ENCODE data around the gene UBA52. TPM values are rescaled to one million over a fixed set of nuclear protein-coding genes. Genes with fewer than 3 reads are reported as not detected.

UBA52 gene
- total RNA-seq, 1 donor from 2014 or later, result 1,121 TPM

- no peak for DNase-seq (ENCODE audit: low read depth in 2 of 2)
Measured at GRCh38 chr19:18607226-18608101, 35.8 kb downstream of the UBA52 start.

- no peak for DNase-seq (ENCODE audit: low read depth in 2 of 2)
Measured at GRCh38 chr19:18608102-18608804, 36.6 kb downstream of the UBA52 start.

- no peak for DNase-seq (ENCODE audit: low read depth in 2 of 2)
Measured at GRCh38 chr19:18608805-18609716, 37.4 kb downstream of the UBA52 start.

GRCh38 chr19:18609717-18610051, 38.0 kb downstream of the UBA52 start:
- no peak for DNase-seq (ENCODE audit: low read depth in 2 of 2)

- no peak for DNase-seq (ENCODE audit: low read depth in 2 of 2)
Measured at GRCh38 chr19:18610245-18610555, 38.5 kb downstream of the UBA52 start.

- DNase-seq (ENCODE audit: low read depth in 2 of 2), result no peak
Measured at GRCh38 chr19:18610556-18611326, 39.1 kb downstream of the UBA52 start.

- DNase-seq (ENCODE audit: low read depth in 2 of 2), result no peak
Measured at GRCh38 chr19:18611327-18612050, 39.8 kb downstream of the UBA52 start.

GRCh38 chr19:18612051-18612771, 40.6 kb downstream of the UBA52 start:
- DNase-seq (ENCODE audit: low read depth in 2 of 2), result no peak

GRCh38 chr19:18612772-18613588, 41.3 kb downstream of the UBA52 start, which contains the start of gene TMEM59L:
Gene TMEM59L (plus strand): TSS chr19:18612870. CDS start chr19:18612959, 89 bp downstream.
- no peak for DNase-seq (ENCODE audit: low read depth in 2 of 2)

- DNase-seq (ENCODE audit: low read depth in 2 of 2), result no peak
Measured at GRCh38 chr19:18613589-18614234, 42.1 kb downstream of the UBA52 start.

- no peak for DNase-seq (ENCODE audit: low read depth in 2 of 2)
Measured at GRCh38 chr19:18616023-18616422, 44.4 kb downstream of the UBA52 start.

GRCh38 chr19:18617562-18617961, 45.9 kb downstream of the UBA52 start:
- no peak for DNase-seq (ENCODE audit: low read depth in 2 of 2)

GRCh38 chr19:18618236-18618635, 46.6 kb downstream of the UBA52 start:
- no peak for DNase-seq (ENCODE audit: low read depth in 2 of 2)

- DNase-seq (ENCODE audit: low read depth in 2 of 2), result no peak
Measured at GRCh38 chr19:18620311-18620710, 48.7 kb downstream of the UBA52 start.

GRCh38 chr19:18620902-18621301, 49.2 kb downstream of the UBA52 start:
- no peak for DNase-seq (ENCODE audit: low read depth in 2 of 2)

- no peak for DNase-seq (ENCODE audit: low read depth in 2 of 2)
Measured at GRCh38 chr19:18626906-18627305, 55.2 kb downstream of the UBA52 start.

All from lung microvascular endothelial cell (primary cell).